NCI-H82 treated with DMSO at 0.1 percent for 48 hours (cell line): ENCODE data around the gene TAS2R60.
"Not testable (repeated sequence)": the region's sequence is repeated elsewhere in the genome, so short reads cannot be mapped to it uniquely, and the experiment has no call there.

Source experiments
- DNase-seq: peaks from one replicate; lab custom pipeline; 2025; ENCODE audit not compliant: unreplicated experiment; lab: John Stamatoyannopoulos, UW

Gene TAS2R60

DNA sequence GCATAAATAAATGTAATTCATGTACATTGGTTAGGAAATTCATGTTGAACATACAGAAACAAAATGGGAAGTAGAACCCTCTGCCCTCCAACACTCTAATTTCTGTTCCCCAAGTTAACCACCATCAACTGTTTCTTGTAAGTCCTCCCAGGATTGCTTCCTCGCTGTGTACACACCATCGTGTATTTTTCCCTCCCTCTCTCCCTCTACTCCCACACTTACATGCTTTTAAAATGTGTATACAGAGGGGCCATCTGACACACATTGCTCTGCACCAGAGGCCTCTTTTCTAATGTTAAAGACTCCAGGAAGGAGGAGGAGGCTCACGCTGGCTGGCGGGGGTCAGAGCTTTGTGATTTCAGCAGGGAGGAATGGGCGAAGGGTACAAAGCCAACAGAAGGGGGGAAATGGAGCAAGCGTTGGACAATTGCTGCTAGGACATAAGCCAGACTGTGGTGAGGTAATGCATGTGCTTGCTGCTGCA is 32.7 kb upstream of the TAS2R60 start:
- DNase-seq = no peak

DNA sequence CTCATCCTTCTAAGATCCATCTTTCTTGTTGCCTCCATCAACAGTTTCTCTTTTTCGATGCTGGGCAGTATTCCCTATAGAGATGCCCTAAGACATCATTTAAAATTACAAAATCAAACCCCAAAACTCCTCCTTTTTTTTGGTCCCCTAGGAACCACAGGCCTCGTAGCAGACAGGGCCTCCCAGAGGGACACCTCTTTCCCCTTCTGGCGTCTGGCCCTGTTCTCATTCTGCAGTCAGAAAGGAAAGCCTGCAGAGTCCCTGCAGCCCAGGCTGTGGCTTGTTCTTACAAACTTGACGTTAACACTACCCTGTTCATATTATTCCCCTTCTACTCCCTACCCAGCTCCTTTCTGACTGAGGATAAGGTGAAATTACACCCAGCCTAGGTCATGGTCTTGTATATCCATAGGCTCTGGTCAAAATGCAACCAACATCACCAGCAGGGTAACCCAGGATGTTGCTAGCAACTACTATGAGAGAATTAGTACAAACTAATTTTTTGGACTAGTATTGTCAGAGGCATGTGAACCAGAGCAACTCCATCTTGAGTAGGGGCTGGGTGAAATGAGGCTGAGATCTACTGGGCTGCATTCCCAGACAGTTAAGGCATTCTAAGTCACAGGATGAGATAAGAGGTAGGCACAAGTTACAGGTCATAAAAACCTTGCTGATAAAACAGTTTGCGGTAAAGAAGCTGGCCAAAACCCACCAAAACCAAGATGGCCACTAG is 31.1 kb upstream of the TAS2R60 start:
- DNase-seq = no peak

DNA sequence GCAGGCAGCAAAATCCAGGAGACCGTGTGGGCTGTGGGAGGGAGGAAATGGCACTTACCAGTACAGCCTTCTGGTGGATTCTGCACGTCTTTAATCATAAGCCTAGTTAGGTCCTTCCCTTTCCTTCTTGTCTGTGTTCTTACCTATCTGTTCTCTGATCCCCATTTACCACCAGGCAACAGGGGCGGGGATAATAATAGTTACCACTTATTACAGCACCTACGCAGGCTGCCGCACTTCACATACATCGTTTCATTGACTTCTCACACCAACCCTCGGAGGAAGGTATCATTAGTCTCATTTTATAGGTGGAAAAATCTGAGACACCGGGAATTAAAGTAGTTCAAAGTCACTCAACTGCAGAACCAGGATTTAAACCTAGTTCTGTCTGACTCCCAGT is 30.1 kb upstream of the TAS2R60 start:
- DNase-seq = no peak

DNA sequence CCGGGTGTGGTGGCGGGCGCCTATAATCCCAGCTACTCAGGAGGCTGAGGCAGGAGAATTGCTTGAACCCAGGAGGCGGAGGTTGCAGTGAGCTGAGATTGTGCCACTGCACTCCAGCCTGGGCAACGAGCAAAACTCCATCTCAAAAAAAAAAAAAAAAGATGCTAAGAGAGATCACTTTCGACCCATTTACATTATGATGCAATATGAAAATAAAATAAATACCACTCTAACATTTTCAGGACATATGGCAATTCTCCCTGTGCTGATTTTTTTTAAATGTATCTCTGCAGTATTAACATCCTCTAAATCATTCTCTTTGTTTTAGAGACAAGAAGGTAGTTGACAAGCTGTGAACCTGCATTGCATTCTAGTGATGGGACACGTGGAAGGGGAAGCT is 28.0 kb upstream of the TAS2R60 start:
- DNase-seq = not testable (repeated sequence)

DNA sequence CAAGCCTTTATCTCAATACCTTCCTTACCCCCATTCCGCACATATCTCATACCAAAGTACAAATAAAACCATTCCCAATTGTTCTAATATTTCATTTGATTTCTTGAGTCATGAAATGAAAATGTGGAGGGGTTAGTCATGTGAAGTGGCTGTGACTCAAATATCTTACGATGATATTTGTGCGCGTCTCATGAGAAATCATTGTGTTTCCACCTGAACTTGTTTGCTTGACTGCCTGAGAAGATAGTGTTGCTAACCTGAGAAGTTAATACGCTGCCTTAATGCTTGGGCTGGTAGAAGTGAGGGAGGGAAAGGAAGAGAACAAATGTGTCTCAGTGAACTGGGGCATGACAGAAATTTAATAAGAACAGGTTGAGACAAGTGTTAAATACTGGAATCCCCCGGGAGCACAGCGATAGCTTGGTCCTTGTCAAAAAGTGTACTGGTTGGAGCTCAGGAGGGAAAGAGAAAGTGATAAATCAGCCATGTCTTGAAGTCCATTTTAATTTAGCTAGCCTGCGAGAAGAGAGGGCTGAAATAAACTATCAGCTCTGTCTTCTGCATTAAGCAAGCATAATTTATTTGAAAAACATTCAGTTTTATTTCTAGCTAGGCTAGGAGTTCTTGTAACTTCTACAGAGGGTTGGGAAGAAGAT is 27.4 kb upstream of the TAS2R60 start:
- no peak for DNase-seq

DNA sequence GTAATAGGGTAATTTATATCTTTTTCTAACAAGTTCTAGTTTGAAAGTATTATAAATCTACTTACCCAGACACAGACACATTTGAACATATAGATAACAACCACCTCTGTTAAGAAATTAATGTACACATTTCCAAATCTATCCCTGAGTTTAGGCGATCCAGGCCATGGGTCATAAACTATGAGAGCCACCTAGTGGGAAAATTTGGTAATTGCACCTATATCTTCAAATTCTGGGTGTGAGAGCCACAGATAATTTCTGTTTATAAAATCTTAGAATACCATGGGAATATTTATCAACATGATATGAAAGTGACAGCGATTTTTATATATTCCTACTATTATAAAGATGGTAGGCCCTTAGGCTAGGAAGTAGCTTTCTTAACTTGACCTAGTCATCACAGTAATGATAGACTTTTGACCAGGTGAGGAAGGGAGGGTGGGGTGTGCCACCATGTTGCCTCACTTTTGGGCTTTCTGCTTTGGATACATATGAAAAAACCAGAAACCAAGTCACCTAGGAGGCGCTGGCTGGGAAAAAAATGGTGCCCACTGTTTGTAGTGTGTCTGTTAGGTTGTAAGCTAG is 26.6 kb upstream of the TAS2R60 start:
- peak; percentile 31 for DNase-seq

DNA sequence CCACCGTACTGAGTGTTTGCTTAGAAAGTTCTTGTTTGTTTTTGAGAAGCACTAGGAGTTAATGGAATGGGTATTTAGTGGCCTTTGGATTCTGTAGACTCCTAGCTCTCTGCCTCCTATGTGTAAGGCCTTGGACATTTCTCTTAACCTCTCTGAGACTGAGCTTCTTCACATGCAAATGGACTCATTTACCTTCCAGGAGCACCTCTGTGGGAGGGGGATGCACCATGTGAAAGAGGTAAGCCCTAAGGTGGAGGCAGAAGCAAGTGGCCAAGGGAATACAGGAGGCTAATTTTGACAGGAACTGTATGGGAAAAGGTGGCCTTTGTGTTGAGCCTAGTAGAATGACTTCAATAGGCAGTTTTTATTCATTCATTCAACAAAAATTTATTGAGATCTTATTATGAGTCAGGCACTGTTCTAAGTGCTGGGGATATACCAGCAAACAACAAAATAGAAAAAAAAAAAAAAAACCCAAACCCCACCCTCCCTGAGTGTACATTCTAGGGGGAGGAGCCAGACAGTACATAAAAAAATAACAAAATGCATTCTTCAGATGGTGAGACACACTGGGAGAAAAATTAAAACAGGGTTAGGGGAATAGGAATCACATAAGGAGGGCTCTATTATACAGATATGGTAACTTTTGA is 25.4 kb upstream of the TAS2R60 start:
- DNase-seq = no peak

DNA sequence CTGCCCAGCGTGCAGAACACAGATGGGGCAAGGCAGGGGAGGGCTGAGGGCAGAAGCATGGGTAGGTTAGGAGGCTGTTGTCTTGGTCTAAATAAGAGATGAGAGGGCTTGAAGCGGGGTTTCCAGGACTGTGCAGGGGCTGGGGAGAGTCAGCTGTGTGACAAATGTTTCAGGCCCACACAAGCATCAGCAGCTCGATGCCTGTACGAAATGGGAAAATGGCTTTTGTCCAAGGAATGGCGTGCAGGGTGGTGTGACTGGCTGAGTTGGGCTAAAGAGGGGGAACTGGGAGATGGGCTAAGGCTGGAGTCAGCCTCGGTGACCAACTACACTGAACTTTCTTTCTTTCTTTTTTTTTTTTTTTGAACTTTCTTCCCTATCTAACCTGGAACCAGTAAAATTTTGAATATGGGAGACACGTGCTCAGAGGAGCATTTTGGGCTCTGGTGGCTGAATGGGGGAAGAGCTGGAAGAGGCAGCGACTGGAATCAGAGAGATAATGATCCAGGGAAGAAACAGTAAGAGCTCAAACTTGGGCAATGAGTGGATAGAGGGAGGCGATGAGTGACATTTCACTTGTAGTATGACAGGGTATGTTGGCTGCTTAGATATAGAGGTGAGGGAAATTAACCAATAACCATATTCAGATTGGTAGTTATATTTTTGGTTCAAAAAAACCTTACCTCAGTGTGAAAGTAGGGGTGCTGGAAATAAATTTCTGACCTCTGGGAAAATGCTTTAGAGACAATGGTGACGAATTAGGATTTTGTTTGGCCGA is 24.4 kb upstream of the TAS2R60 start:
- DNase-seq = no peak

DNA sequence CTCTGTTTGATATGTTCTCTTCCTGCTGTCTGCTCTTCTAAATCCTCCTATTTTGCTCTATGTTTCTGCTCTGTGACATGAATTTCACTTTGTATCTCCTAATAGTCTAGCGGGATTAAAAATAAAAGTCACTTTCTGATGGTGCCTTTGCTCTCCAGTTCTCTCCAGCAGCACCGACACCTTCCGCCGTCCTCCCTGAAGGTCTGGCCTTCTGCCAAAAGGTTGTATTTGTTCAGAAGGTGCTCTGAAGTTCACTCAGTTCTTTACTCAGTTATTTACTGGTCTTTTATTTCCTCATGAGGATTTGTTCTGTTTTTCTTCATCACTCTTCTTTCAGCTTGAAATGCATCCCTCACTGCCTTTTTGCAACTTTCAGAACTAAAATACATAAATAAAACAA is 23.4 kb upstream of the TAS2R60 start:
- no peak for DNase-seq

DNA sequence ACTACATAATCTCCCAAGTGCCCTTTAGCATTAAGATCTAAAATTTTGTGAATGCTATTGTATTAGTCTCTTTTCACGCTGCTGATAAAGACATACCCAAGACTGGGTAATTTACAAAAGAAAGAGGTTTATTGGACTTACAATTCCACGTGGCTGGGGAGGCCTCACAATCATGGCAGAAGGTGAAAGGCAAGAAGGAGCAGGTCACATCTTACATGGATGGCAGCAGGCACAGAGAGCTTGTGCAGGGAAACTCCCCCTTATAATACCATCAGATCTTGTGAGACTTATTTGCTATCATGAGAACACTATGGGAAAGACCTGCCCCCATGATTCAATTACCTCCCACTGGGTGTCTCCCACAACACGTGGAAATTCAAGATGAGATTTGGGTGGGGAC is 22.6 kb upstream of the TAS2R60 start:
- not testable (repeated sequence) for DNase-seq

DNA sequence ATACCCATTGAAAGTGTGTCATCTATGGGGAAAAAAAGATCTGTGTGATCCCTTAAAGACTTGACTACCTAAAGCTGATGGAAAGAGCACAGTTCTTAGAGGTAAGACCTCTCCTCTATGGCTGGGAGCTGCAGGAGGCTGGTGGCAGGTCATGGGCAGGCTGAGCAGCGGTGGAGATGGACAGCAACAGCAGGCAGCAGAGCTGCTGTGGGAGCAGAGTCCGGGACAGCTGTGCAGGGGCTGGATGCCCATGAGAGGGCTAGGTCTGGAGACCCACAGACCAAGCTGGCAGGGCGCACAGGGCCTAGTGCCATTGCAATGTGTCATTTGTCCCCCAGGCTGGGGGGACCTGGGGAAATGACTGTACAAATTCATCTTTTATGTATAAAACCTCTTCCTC is 21.2 kb upstream of the TAS2R60 start:
- DNase-seq = no peak

DNA sequence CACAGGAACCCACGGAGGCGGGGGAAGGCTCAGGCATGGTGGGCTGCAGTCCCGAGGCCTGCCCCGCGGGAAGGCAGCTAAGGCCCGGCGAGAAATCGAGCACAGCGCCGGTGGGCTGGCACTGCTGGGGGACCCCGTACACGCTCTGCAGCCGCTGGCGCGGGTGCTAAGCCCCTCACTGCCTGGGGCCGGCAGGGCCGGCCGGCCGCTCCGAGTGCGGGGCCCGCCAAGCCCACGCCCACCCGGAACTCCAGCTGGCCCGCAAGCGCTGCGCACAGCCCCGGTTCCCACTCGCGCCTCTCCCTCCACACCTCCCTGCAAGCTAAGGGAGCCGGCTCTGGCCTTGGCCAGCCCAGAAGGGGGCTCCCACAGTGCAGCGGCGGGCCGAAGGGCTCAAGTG is 18.8 kb upstream of the TAS2R60 start:
- not testable (repeated sequence) for DNase-seq

DNA sequence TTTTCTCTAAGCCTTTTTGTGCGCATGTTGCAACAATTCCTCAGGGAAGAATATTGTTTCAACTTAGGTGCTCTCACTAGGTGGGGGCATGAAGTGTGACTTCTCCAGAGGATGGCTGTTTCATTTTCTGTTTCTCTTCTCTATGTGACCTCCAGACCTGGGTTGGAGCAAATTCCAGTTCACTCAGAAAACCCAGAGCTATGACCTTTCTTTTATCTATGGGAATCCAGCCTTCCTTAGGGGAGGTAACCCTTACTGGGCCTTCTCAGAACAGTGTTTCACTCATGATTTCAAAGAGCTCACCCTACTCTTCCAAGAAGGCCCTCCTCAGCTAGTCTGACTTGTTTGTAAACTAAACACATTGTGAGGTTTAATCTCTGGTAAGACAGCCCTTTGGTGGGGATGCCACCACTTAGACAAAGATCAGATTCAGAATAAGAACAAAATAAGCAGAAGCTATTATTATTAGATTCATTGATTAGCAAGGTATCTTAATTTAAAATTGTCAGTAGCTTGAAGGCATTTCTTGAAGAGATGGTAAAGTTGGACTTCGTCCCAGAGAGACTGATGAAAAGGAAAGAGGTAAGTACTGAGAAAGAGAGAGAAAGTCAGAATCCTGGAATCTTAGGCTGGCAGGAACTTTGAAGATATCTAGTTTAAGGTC is 16.6 kb upstream of the TAS2R60 start:
- DNase-seq = no peak

DNA sequence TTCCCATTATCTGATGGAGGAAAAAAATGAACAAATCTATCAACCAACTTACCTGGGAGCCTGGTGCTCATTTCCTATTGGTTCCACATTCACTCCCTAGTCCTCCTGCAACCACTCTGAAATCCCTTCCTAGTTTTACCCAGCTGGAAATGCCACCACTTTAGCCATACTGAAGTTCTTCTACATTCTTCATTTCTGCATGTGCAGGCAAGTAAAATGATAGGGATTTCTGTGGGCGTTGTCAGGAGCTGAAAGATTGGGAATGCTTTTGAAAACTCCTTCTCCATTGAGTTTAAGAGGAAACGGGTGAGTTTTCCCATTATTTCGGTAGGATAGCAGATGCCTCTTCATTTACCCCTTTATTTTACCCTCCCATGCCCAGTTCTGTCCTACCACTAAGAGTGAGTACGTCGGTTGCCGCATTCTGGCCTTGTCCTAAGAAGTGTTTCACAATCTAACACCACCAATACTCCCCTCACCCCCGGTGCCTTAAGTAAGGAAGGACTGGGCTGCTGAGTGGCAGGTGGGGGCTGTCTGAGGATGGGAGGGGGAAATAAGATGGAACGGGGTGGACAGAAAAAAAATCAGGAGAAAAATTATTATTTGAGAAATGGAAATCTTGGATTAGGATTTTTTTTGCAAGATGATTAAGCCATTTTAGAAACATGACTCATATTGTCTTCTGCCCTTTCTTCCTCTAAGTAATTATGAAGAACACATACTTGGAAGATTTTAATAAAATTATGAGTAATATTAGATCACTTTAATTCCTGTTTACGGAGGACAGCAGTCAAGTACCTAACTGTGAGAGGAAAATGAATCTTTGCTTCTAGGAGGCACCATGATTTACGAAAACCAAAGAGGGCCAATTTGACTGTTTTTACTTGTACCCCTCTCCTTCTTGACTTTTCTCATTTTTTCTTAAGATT is 13.2 kb upstream of the TAS2R60 start:
- no peak for DNase-seq

DNA sequence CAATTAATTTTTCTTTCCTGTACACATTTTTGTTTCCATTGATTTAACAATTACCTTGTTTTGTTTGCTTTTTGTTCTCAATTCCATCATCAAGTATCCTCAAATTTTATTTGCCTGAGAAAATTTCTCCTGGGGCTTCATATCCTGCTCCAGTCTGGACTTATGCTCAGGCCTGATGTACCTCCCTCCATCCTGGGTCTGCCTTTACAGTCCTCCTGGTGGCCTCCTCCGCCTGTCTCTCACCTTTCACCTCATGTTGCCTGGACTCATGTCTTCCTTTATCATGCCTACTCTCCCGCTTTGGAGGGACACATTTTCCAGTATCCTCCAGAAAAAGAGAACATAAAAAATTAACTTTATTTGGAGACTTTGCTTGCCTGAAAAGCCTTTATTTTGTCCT is 12.1 kb upstream of the TAS2R60 start:
- DNase-seq = no peak

DNA sequence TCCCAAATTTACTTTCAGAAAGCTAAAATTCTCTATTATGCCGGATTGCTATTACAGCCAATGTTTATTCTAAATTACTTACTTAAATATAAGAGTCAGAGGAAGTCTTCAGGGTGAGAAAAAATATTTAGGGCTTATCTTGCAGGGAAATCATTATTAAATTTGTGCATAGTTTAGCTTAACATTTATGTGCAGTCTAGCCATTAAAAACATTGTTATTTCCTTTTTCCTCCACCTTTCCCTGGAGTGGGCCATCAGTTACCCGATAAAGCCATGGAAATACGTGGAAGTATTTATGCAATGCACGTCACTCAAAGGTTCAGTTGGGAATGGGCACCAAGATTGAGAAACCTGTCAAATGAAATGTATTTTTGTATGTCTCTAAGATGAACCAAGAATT is 9.5 kb upstream of the TAS2R60 start:
- no peak for DNase-seq

DNA sequence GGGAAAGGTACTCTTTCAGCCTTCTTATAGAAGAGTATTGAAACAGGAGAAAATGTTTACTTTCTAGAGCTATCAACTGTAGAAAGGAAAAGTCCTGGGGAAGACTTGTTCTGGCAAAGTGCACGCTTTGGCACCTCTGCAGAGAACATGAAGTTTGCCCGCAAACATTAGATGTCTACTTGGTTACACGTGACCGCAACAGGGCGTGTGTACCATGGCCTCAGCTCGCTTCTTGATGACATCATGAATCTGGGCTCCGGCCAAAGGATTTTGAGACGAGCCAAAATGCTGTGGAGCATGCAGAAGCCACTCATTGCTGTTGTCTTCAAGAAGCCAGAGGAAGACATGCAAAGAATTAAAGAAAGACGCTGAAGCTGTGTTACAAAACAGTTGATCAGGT is 8.6 kb upstream of the TAS2R60 start:
- no peak for DNase-seq

DNA sequence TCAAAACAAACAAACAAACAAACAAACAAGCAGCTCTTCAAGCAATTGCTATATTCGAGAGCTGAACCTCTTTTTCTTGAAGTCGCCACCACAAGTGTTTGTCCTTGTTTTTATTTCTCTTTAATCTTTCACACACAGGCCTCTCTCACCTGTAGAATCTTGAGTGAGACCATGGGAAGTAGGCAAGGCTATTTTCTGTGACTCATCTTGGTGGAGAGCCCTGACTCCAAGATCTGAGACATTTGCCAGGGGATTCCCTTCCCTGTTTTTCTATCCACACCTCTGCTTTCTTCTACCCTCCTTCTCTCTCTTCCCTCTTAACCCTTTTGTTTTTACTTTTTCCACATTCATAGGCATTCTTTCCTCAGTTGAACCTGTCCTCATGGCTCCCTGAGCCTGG is 8.0 kb upstream of the TAS2R60 start:
- no peak for DNase-seq

DNA sequence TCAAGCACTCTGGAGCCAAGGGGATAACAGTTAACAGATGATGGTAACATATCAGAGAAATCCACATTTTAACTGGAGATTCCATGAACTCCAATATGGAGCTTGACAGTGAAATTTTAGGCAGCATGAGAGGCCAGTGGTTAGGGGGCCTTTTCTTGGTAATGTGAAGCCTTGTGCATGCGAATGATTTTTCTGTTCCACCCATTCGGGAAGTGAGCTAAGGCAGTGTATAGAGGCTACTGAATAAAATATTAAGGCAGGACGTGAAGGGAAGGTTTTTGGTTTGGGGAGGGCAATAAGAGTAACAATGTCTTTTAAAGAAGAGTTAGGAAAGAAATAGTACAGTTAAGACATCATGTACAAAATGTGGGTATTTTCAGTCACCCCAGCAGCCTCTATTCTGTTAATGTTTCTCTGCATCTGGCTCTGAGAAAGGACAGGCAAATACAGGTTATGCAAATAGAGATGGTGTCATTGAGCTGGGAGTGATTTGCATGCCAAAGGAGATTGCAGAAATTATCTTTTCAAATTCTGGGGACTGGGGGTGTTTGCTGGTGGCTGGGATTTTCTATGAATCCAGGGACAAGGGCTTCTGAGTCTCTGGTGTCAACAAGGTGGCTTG is 6.8 kb upstream of the TAS2R60 start:
- no peak for DNase-seq
